GM20000 (cell line): ENCODE measurements around the gene NEB.

Experiments
- DNase-seq: peaks from one replicate; pipeline ENCODE4 v3.0.0; 2012; ENCODE audit warnings: low spot score
- CTCF ChIP-seq: IDR thresholded peaks from 2 replicates; pipeline ENCODE4 v1.5.1; 2012; ENCODE audit warnings: mild to moderate bottlenecking, control low read depth; ENCODE audit errors: extremely low read depth, missing control alignments

The NEB gene

GRCh38 chr2:151623631-151624030 lies 110.6 kb downstream of the NEB start:
- no peak for DNase-seq
- TF ChIP-seq CTCF: no peak

- no peak for TF ChIP-seq CTCF
- no peak for DNase-seq
These were observed 113.5 kb downstream of the NEB start for GRCh38 chr2:151620761-151621160.

GRCh38 chr2:151619337-151619989 lies 114.8 kb downstream of the NEB start:
- TF ChIP-seq CTCF: no peak
- DNase-seq: no peak

- TF ChIP-seq CTCF: no peak
- no peak for DNase-seq
These were observed 117.4 kb downstream of the NEB start for GRCh38 chr2:151616760-151617339.

GRCh38 chr2:151614606-151615306 lies 119.5 kb downstream of the NEB start:
- no peak for TF ChIP-seq CTCF
- no peak for DNase-seq

GRCh38 chr2:151614159-151614558 lies 120.1 kb downstream of the NEB start:
- no peak for DNase-seq
- no peak for TF ChIP-seq CTCF

GRCh38 chr2:151611351-151611750 lies 122.9 kb downstream of the NEB start:
- TF ChIP-seq CTCF: no peak
- no peak for DNase-seq
